Transverse colon (tissue), 4 donors: ENCODE data around the gene CBARP.
A peak's percentile ranks its signal among the peaks of the same experiment; 100 is the strongest.

Source experiments
- EP300 ChIP-seq: sonication (generic); formaldehyde crosslinking; IDR thresholded peaks from one replicate; pipeline ENCODE4 v1.6.1; 2017; ENCODE audit warnings: antibody characterized with exemption, low read depth
- POLR2A ChIP-seq: fragments of 450-650 bp; IDR thresholded peaks from one replicate; pipeline ENCODE4 v1.6.1; 2016; ENCODE audit warnings: antibody characterized with exemption, mild to moderate bottlenecking, moderate library complexity
- POLR2AphosphoS5 ChIP-seq, 3 donors: sonication (generic); formaldehyde crosslinking; IDR thresholded peaks; one replicate each; pipeline ENCODE4 v1.6.1; 2016; ENCODE audit warnings: antibody characterized with exemption in 3 of 3
- TF ChIP-seq, protein P1 (sequence below), 5 experiments: fragments of 200-600 bp in 3 of 5; fragments of 450-650 bp in 2 of 5; sonication (generic) in 3 of 5; IDR thresholded peaks; 1 replicate in 2 of 5; 2 replicates in 3 of 5; pipeline ENCODE4 v1.5.1; 2016 to 2017; ENCODE audit warnings: antibody characterized with exemption in 5 of 5, inconsistent platforms in 3 of 5, mild to moderate bottlenecking in 2 of 5, moderate library complexity in 1 of 5

DNA sequence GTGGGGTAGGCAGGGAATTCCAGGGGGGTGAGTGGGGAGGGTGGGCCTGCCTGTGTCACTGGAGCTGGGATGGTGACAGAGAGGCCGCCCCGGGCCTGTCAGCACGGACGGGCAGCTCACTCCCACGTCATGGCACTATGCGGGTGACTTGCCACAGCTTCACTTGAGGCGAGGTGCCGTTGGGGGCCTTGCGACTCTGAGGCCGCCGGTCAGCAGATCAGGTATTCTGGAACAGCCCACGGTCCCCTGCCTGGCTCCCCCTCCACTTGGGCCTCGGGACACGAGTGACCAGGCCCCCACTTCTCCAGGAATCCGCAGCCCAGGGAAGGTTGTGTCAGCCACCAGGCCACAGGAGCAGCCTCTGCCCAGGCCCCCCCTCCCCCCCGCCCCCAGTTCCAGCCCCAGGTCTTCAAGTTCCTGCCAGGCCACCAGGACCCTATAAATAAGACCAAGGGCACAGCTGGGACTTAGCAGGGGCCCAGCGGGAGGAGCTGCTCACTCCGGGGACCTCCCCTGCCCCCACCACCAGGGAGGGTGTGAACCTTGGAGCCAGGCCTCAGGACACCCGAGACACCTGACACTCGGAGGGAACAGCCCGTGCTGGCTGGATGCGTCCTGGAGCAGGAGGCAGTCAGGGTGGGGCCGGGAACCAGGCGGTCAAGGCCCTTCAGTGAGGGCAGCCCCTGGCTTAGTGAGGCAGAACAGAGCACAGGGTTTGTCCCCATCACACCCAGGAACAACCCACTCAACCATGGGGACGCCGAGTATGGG lies 7.9 kb upstream of the CBARP start:
- TF ChIP-seq, protein P1, sequence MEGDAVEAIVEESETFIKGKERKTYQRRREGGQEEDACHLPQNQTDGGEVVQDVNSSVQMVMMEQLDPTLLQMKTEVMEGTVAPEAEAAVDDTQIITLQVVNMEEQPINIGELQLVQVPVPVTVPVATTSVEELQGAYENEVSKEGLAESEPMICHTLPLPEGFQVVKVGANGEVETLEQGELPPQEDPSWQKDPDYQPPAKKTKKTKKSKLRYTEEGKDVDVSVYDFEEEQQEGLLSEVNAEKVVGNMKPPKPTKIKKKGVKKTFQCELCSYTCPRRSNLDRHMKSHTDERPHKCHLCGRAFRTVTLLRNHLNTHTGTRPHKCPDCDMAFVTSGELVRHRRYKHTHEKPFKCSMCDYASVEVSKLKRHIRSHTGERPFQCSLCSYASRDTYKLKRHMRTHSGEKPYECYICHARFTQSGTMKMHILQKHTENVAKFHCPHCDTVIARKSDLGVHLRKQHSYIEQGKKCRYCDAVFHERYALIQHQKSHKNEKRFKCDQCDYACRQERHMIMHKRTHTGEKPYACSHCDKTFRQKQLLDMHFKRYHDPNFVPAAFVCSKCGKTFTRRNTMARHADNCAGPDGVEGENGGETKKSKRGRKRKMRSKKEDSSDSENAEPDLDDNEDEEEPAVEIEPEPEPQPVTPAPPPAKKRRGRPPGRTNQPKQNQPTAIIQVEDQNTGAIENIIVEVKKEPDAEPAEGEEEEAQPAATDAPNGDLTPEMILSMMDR (IDR thresholded peaks at IDR 0.05): no peak
- TF ChIP-seq POLR2A (peak; percentile 67), POLR2AphosphoS5 (IDR thresholded peaks at IDR 0.05) (peak; percentile 58 to 94 (median 87)), EP300 (peak; percentile 98)
